Measurements from ENCODE around the gene CCNYL1.
"Not testable (repeated sequence)": the region's sequence is repeated elsewhere in the genome, so short reads cannot be mapped to it uniquely, and the experiment has no call there.

Gene CCNYL1

GRCh38 chr2:207710814-207711740 is at the start of gene CCNYL1:
TSS of gene CCNYL1 (plus strand) at chr2:207711640. CDS start at chr2:207711897, 257 bp downstream.
- peak; percentile 99 for DNase-seq (ENCODE audit: low spot score)

GRCh38 chr2:207662203-207662602 is 49.2 kb upstream of the CCNYL1 start:
- DNase-seq (ENCODE audit: low spot score), result no peak

- no peak for DNase-seq (ENCODE audit: low spot score)
These were observed 47.4 kb upstream of the CCNYL1 start for GRCh38 chr2:207663870-207664545.

DNA sequence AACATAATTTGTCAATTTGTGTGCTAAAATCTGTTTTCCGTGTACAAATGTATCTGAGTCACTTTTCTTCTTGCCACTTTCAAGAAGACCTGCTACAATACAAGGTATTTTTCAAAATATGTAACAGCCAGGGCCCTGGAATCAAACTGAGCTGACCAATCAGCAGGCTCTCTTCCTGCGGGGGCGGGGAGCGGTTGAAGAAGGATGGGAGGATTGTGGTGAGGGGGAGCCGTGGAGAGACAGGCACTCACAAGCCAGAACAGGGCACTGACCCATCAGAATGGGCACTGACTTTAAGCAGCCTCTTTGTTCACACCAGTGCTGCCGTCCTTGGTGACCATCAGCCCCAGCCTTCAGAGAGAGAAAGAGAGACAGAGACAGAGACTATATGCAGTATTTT is 40.6 kb upstream of the CCNYL1 start:
- no peak for DNase-seq (ENCODE audit: low spot score)

DNA sequence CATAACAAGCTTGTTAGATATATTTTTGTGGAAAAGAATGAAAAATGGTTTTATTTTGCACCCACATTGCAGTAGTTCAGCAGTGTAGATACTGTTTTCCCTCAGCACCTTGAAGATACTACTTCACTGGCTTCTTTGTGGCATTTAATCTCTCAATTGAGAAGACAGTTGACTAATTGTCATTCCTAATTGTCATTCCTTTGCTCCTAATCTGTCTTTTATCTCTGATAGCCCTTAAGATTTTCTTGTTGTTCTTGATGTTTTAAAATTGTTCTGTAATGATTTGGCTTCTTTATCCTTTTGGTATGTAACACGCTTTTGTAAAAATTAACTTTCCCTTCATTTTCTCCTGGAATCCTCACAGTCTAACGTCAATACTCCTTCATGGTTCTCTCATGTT is 38.0 kb upstream of the CCNYL1 start:
- no peak for DNase-seq (ENCODE audit: low spot score)

DNA sequence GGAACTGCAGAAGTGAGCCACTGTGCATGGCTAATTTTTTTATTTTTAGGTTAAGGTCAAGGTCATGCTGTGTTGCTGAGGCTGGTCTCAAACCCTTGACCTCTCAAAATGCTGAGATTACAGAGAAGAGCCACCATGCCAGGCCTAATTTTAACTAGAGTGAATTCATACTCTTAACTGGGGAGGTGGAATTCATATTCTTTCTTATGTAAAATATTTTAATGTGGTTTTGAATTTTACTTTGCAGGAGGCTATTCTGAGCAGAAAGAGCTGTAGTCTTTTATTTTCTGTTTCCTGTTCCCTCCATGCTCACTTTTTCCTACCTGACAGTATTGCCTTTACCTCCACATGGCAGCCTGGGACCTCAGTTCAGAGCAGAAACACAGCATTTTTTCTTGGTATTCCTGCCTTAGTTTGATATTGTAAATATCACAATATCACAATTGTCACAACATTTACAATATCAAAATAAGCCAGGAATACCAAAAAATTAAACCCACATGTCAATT is 37.1 kb upstream of the CCNYL1 start:
- DNase-seq (ENCODE audit: low spot score), result no peak

GRCh38 chr2:207674826-207675225 is 36.6 kb upstream of the CCNYL1 start:
- no peak for DNase-seq (ENCODE audit: low spot score)

DNA sequence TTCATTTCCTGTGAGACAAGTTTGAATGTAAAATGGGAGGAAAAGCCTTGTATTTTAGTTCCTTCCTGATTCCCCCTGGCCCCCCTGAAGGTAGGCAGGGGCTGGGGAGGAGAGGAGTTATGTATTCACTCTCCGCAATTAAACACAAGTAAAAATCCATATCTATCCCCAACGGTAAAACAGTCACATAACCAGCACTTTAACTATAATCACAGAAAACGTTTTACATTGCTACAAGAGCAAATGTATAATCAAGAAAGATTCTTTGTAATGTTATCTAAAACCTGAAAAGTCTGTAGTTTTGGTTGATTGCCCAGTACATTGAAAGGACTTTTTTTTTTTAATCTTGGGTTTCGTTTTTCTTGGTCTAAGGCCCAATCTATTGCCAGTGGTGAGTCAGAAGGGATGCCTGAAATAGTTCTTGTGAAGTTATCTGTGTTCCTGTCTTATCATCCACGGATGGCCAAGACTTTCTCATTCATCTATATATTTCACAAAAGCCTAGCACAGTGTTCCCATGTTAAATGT is 34.5 kb upstream of the CCNYL1 start:
- no peak for DNase-seq (ENCODE audit: low spot score)

DNA sequence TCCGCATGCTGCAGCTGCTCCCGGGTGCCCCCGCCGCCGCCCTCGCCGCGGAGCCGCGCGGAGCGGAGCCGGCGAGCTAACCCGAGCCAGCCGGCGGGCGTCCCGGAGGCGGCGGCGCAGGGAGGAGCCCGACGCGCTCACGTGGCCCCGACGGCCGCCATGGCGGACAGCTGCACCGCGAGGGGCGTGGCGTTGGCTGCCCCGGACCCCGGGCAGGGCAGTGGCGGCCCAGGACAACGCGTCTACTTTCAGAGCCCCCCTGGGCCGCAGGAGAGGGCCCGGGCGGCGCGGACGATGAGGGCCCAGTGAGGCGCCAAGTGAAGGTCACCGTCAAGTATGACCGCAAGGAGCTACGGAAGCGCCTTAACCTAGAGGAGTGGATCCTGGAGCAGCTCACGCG is 30.0 kb upstream of the CCNYL1 start:
- no peak for DNase-seq (ENCODE audit: low spot score)

- DNase-seq (ENCODE audit: low spot score), result no peak
These were observed 28.9 kb upstream of the CCNYL1 start for GRCh38 chr2:207682557-207682956.

- no peak for DNase-seq (ENCODE audit: low spot score)
These were observed 28.0 kb upstream of the CCNYL1 start for GRCh38 chr2:207683438-207683837.

GRCh38 chr2:207683879-207684627 is 27.4 kb upstream of the CCNYL1 start:
- DNase-seq (ENCODE audit: low spot score), result no peak

DNA sequence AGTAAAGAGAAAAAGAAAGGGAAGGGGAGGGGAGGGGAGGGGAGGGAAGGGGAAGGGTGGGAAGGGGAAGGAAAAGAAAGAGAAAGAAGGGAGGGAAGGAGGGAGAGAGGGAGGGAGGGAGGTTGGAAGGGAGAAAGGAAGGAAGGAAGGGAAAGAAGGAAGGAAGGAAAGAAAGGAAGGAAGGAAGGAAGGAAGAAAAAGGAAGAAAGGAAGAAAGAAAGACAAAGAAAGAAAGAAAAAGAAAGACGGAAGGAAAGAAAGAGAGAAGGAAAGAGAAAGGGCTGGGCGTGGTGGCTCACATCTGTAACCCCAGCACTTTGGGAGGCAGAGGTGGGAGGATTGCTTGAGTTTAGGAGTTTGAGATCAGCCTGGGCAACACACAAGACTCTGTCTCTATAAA is 24.6 kb upstream of the CCNYL1 start:
- DNase-seq (ENCODE audit: low spot score), result no peak

- DNase-seq (ENCODE audit: low spot score), result no peak
These were observed 22.8 kb upstream of the CCNYL1 start for GRCh38 chr2:207688597-207688996.

- DNase-seq (ENCODE audit: low spot score), result not testable (repeated sequence)
These were observed 20.5 kb upstream of the CCNYL1 start for GRCh38 chr2:207690845-207691461.

- DNase-seq (ENCODE audit: low spot score), result peak; percentile 75
These were observed 19.0 kb upstream of the CCNYL1 start for GRCh38 chr2:207692206-207693065.

GRCh38 chr2:207693641-207694249 is 17.7 kb upstream of the CCNYL1 start:
- DNase-seq (ENCODE audit: low spot score), result no peak

- DNase-seq (ENCODE audit: low spot score), result no peak
These were observed 16.6 kb upstream of the CCNYL1 start for GRCh38 chr2:207694811-207695281.

DNA sequence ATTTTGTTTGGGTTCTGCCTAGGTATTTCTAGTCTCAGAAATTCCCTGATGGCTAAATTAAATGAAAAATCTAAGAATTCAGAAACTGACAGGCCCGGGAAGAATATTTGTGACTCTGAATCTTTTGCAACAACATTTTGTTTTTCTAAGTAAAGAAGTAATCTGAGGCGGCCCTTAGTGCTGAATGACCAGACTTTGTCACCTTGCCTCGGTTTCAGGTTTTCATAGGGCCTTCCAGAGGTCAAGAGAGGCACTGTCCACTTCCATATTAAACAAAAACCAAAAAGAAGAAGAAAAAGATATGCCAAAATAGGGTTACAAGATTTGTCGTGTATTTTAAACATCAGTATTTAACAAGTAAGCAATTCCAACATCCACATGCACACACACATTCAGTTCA is 16.1 kb upstream of the CCNYL1 start:
- DNase-seq (ENCODE audit: low spot score), result no peak

- not testable (repeated sequence) for DNase-seq (ENCODE audit: low spot score)
These were observed 14.5 kb upstream of the CCNYL1 start for GRCh38 chr2:207696911-207697310.

Measured in globus pallidus (tissue), 1 donor.